Retina (tissue), 1 donor: ENCODE results near the gene RERE.
A peak's percentile ranks its signal among the peaks of the same experiment; 100 is the strongest.

Experiments used
- DNase-seq: peaks from one replicate; pipeline ENCODE4 v3.0.0-alpha.2; 2016

RERE gene

DNA sequence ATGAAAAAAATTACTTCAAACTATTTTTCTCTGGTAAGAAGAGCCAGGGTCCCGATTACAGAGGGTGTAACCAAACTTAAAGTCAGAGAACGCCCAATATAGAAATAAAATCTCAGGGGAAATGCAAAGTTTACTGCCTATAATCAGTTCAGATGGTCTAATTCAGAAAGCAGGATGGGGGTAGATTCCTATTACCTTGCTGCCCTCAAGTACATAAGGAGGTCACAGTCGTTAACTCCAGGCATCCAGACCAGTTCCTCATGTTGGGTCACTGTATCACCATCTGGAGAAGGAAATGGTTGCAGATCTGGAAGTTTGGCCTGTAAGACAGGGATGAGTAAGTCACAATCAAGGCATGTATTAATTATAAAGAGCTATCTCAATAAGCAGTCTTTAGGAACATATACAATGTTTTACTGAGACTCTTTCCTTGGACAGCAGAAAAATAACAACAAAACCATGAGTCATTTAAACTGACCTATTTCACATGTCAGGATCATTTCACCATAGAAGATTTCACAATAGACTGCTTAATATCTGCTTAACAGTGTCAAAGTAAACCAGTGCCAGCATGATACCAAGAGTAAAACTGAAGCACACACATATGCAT lies 320.1 kb downstream of the RERE start:
- DNase-seq = no peak

DNA sequence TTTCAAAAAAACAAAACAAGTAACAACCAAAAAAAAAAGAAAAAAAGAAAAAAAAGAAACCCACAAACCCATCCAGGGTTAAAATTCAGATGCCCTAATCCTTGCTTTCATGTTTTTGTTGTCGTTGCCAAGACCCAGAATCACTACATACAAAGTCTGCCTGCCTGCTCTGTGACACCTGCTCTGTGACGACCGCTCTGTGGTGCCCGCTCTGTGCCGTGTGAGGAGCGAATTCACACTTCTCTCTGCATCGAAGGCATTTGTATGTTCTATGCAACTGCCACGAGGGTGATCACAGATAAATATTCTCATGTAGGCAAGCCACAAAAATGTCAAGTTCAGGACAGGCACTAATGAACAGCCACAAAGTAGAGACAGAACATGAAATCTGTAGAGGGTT lies 321.0 kb downstream of the RERE start:
- DNase-seq = no peak

- no peak for DNase-seq
Measured at GRCh38 chr1:8495928-8496401, 321.5 kb downstream of the RERE start.

DNA sequence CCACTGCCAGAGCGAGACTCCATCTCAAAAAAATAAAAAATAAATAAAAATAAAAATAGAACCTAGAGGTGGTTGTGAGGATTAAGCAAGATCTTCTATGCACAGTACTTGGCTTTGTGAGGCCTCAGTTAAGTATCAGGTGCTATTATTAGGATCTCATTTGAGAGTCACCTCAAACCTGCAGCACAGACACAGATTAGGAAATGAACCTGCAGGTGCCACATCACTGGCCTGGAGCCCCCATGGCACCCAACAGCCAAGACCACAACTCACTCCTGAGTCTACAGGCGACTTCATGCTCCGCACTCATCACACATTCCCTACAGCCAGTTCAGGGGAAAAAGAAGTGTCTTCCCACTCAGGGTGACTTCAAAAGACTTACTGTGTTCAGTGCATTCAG lies 322.8 kb downstream of the RERE start:
- no peak for DNase-seq

GRCh38 chr1:8493916-8494540 lies 323.4 kb downstream of the RERE start:
- DNase-seq = no peak

GRCh38 chr1:8487249-8487648 lies 330.2 kb downstream of the RERE start:
- no peak for DNase-seq

DNA sequence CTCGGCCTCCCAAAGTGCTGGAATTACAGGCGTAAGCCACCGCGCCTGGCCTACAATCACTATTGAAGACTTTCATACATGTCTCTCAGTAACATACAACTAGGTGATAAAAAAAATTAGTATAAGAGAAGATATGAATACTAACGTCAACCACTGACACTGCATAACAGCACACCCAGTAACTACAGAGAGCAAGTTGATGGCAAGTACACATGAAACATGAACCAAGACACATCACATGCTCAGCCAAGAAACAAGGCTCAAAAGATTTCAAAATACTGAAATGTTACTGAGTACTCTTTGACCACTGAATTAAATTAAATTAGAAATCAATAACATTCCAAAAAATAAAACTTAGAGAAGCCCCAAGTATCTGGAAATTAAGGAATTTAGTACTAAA lies 331.4 kb downstream of the RERE start:
- DNase-seq = no peak

GRCh38 chr1:8483586-8483985 lies 333.9 kb downstream of the RERE start:
- no peak for DNase-seq

- no peak for DNase-seq
Measured at GRCh38 chr1:8482979-8483381, 334.5 kb downstream of the RERE start.

- no peak for DNase-seq
Measured at GRCh38 chr1:8481650-8482380, 335.6 kb downstream of the RERE start.

DNA sequence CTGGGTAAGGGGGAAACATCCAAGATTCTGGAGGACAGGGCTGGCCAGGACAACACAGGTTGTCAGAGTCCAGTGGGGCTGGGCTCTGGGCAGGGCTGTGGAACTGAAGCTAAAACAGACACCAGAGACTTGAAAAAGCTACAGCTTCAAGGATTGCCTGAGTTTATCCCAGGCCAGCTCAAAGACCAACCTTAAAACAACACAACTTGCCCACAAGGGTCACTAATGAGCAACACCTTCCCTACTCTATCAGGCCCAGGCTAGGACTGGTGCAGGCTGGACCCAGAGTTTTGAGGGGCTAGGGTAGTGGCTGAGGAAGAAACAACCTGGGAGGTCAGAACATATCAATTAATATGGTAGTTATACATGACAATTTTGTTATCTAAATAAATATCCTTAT lies 338.9 kb downstream of the RERE start:
- no peak for DNase-seq

DNA sequence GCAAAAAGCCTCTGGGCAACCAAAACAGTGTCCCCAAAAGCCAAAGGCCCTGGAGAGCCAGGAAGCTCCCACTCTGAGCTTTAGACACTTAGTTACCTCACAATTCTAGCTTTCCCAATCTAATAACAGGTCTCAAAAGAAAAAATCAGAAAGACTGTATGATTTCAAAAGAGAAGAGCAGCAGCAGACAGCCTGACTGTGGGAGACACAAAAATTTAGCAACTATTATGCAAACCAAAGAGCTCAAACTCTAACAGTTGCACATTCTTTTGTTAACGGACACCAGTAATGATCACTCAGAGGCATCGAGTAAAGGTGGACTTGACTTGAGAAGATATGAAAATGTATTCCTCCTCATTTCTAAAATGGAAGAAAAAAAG lies 339.5 kb downstream of the RERE start:
- DNase-seq = no peak

DNA sequence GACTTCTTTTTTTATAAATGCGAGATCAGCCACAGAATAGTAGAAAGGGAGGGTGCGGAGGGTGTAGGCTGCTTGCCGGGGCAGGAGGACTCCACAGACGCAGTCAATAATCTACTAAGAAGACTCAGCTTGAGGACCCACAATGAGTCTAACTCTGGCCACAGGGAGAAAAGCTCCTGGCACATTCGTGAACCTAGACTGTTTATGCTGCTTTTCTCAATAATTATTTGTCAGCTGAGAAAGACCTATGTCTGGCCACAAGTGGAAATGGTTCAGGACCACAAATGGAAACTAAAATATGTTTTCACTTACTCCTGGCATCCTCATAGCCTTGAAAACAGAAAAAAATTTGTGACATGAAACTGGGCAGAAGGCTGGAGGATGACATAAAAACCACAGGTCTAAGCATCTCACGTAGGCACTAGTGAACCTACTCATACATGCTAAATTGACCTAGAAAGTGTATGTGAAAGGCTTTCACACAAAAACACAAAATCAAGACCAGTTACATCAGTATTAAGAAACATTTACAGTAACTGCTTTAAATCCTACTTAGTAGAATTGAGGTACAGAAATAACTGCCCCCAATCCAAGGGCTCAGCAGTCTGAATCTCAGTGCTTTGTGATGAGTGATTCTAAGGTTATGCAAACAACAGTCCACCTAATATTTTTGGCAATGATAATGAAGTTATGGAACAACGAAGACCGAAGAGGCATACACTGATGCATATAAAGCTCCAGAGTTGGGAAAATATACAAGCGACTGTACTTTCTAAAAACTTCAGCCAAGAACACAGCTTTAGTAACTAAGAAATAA lies 340.1 kb downstream of the RERE start:
- DNase-seq = no peak

- DNase-seq = no peak
Measured at GRCh38 chr1:8476006-8476405, 341.4 kb downstream of the RERE start.

- DNase-seq = no peak
Measured at GRCh38 chr1:8474369-8474768, 343.1 kb downstream of the RERE start.

DNA sequence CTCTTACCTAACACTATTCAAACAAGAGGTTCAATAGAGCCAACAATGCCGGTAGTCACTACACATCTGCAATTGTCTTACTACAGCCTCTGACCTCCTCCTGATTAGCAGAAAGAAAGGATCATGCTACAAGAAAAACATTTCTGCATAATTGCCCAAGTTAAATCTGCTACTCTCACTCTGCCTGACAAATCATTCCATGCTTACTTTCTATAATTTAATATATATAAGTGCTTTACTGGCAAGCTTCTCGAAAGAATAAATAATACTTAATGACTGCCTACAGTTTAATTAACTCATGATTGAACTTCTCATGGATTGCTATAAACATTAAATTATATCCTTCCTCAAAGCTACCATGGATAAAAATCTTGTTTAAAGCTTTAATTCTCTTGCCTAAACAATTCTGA lies 343.5 kb downstream of the RERE start:
- DNase-seq = no peak

- DNase-seq = no peak
Measured at GRCh38 chr1:8473121-8473875, 344.1 kb downstream of the RERE start.

GRCh38 chr1:8472668-8473067 lies 344.8 kb downstream of the RERE start:
- DNase-seq = no peak

DNA sequence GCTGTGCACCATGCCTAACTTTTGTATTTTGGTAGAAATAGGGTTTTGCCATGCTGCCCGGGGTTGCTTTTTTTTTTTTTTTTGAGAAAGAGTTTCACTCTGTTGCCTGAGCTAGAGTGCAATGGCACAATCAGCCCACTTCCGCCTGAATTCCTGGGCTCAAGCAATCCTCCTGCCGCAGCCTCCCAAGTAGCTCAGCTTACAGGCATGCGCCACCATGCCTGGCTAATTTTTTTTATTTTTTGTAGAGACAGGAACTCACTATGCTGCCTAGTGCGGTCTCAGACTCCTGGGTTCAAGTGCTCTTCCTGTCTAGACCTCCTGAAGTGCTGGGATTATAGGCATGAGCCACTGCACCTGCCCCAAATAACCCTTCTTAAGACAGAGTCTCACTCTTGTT lies 346.0 kb downstream of the RERE start:
- DNase-seq = no peak

- no peak for DNase-seq
Measured at GRCh38 chr1:8468751-8469150, 348.7 kb downstream of the RERE start.

- no peak for DNase-seq
Measured at GRCh38 chr1:8467308-8467707, 350.1 kb downstream of the RERE start.

- DNase-seq = peak; percentile 70
Measured at GRCh38 chr1:8465692-8466091, 351.7 kb downstream of the RERE start.

GRCh38 chr1:8465013-8465412 lies 352.4 kb downstream of the RERE start:
- DNase-seq = no peak
